Measurements from ENCODE around the gene TPGS1. TPM values are rescaled to one million over a fixed set of nuclear protein-coding genes. Genes with fewer than 3 reads are reported as not detected.
A peak's percentile ranks its signal among the peaks of the same experiment; 100 is the strongest.

Gene TPGS1
- total and polyA plus RNA-seq, 5 donors = 10.9 to 21.3 (median 15.0) TPM

DNA sequence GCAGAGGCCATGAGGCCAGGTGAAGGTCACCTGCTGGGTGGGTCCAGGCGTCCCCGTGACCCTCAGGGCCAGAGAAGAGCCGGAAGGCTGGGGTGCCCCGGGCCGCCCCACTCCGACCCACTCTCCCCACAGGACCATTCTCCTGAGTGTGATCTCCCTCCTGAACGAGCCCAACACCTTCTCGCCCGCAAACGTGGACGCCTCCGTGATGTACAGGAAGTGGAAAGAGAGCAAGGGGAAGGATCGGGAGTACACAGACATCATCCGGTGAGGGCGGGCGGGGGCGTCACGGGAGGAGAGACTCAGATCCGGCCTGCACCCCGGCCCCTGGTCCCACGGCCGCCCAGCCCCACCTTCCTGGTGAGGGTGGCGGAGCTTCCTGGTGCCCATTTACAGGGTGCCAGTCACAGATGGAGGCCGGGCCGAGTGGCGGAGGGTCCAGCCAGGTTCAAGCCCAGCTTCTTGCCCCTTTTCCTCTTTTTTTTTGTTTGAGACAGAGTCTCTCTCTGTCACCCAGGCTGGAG is 29.6 kb downstream of the TPGS1 start:
- DNase-seq = peak in 2 of 3 donors; percentile 38 to 61
- intact Hi-C loops (cut with DNase I) = no loop called here
- Histone ChIP-seq H3K4me1 (ENCODE audit: control insufficient read depth, insufficient read depth, low read length) (peaks cover 9% of the 10 kb centered on the region), H3K4me3 (ENCODE audit: low read length) (no peak overlapping the region), H3K27me3 (ENCODE audit: control insufficient read depth, insufficient read depth) (no peaks in the 10 kb centered on the region), H3K9me3 (ENCODE audit: control insufficient read depth, low read length) (no peaks in the 10 kb centered on the region), H3K27ac (ENCODE audit: low read length) (no peak overlapping the region)
- 88% methylated on average over 26 of the region's 26 CpGs for WGBS
- no peak for ATAC-seq

- Histone ChIP-seq H3K9me3 (ENCODE audit: control insufficient read depth, low read length) (no peaks in the 10 kb centered on the region), H3K27ac (ENCODE audit: low read length) (no peak overlapping the region), H3K27me3 (ENCODE audit: control insufficient read depth, insufficient read depth) (no peaks in the 10 kb centered on the region), H3K4me1 (ENCODE audit: control insufficient read depth, insufficient read depth, low read length) (peaks cover 4% of the 10 kb centered on the region), H3K4me3 (ENCODE audit: low read length) (no peak overlapping the region)
- peak in 1 of 3 donors; percentile 70 for DNase-seq
- WGBS = 87% methylated on average over 40 of the region's 40 CpGs
- ATAC-seq = no peak
- intact Hi-C loops (cut with DNase I) = no loop called here
These were observed 31.5 kb downstream of the TPGS1 start for GRCh38 chr19:538641-539428.

DNA sequence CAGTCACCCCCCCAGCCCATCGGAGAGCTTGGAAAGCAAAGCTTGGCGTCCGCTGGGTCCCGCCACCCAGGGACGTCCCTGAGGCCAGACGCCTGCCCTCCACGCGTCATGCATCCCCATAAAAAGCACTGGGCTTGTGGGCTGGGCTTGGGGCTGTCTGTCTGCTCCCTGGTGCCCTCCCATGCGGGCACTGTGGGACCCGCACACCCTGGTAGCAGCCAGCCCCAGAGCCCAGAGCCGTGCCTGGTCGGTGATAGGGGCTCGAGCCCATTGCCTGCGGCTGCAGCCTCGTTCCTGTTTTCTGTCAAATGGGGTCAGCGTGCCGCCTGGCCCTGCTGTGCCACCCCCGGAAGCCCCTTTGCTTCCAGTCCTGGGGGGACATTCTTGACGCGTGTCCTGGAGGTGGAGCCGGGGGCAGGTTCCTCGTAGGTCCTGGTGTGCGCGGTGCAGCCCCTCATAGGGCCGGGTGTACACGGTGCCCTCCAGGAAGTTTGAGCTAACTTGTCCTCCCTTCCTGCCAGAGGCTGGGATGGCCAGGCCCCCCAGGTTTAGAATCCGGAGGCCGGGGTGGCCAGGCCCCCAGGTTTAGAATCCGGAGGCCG is 32.2 kb downstream of the TPGS1 start:
- ATAC-seq (peak; percentile 9 to 44), DNase-seq (peak in 1 of 3 donors; percentile 53)
- WGBS = 89% methylated on average over 30 of the region's 30 CpGs
- intact Hi-C loops (cut with DNase I) = no loop called here
- Histone ChIP-seq H3K27me3 (ENCODE audit: control insufficient read depth, insufficient read depth) (no peaks in the 10 kb centered on the region), H3K9me3 (ENCODE audit: control insufficient read depth, low read length) (no peaks in the 10 kb centered on the region), H3K27ac (ENCODE audit: low read length) (no peak overlapping the region), H3K4me3 (ENCODE audit: low read length) (no peak overlapping the region), H3K4me1 (ENCODE audit: control insufficient read depth, insufficient read depth, low read length) (no peaks in the 10 kb centered on the region)

GRCh38 chr19:540867-541637 is 33.8 kb downstream of the TPGS1 start:
- ATAC-seq (no peak), DNase-seq (peak in 2 of 3 donors; percentile 53 to 66)
- H3K4me3 ChIP-seq (ENCODE audit: low read length) = no peak overlapping the region
- H3K9me3 ChIP-seq (ENCODE audit: control insufficient read depth, low read length) = no peaks in the 10 kb centered on the region
- 91% methylated on average over 51 of the region's 51 CpGs for whole genome bisulfite sequencing
- no peaks in the 10 kb centered on the region for H3K4me1 ChIP-seq (ENCODE audit: control insufficient read depth, insufficient read depth, low read length)
- intact Hi-C loops (cut with DNase I) = no loop called here
- no peak overlapping the region for H3K27ac ChIP-seq (ENCODE audit: low read length)
- H3K27me3 ChIP-seq (ENCODE audit: control insufficient read depth, insufficient read depth) = no peaks in the 10 kb centered on the region

- no peaks in the 10 kb centered on the region for H3K27me3 ChIP-seq (ENCODE audit: control insufficient read depth, insufficient read depth)
- ATAC-seq = peak in 1 of 2 donors; percentile 11
- no peak overlapping the region for H3K27ac ChIP-seq (ENCODE audit: low read length)
- peak in 2 of 3 donors; percentile 35 to 65 for DNase-seq
- intact Hi-C loops (cut with DNase I) = no loop called here
- H3K4me1 ChIP-seq (ENCODE audit: control insufficient read depth, insufficient read depth, low read length) = no peaks in the 10 kb centered on the region
- 91% methylated on average over 26 of the region's 26 CpGs for WGBS
- no peaks in the 10 kb centered on the region for H3K9me3 ChIP-seq (ENCODE audit: control insufficient read depth, low read length)
- H3K4me3 ChIP-seq (ENCODE audit: low read length) = no peak overlapping the region
These were observed 34.4 kb downstream of the TPGS1 start for GRCh38 chr19:541699-542098.

DNA sequence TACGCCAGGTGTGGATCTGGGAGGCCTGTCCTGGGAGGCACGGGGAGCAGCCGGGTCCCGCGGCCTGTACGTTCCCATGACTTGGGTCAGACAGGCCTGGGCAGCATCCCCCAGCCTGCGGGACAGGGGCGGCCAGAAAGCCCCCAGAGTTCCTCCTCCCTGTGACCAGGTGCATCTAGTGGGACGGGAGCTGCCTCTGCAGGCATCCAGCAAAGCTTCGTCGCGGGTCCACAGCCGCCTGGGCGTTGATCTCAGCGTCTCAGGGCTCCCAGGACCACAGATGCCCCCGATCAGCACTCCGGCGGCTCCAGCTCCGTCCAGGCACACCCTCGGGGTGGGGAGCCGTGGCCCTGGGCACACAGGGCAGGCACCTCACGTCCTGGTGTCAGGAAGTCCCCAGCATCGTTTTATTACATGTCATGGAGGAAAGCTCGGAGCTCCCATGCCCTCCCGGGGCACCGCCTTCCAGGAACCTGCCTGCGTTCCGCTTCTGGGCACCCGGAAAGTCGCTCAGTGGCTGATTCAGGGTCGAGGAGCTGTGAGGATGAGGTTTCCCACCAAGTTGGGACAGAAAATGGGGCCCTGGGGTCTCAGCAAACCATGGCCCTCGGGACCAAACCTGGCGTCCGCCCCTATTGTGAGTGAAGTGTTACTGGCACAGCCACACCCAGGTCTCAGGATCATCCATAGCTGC is 35.0 kb downstream of the TPGS1 start:
- no peak for ATAC-seq
- 92% methylated on average over 34 of the region's 34 CpGs for WGBS
- H3K4me3 ChIP-seq (ENCODE audit: low read length) = no peak overlapping the region
- intact Hi-C loops (cut with DNase I) = no loop called here
- H3K9me3 ChIP-seq (ENCODE audit: control insufficient read depth, low read length) = no peaks in the 10 kb centered on the region
- peak in 1 of 3 donors; percentile 45 for DNase-seq
- H3K27me3 ChIP-seq (ENCODE audit: control insufficient read depth, insufficient read depth) = no peaks in the 10 kb centered on the region
- H3K27ac ChIP-seq (ENCODE audit: low read length) = no peak overlapping the region
- no peaks in the 10 kb centered on the region for H3K4me1 ChIP-seq (ENCODE audit: control insufficient read depth, insufficient read depth, low read length)

DNA sequence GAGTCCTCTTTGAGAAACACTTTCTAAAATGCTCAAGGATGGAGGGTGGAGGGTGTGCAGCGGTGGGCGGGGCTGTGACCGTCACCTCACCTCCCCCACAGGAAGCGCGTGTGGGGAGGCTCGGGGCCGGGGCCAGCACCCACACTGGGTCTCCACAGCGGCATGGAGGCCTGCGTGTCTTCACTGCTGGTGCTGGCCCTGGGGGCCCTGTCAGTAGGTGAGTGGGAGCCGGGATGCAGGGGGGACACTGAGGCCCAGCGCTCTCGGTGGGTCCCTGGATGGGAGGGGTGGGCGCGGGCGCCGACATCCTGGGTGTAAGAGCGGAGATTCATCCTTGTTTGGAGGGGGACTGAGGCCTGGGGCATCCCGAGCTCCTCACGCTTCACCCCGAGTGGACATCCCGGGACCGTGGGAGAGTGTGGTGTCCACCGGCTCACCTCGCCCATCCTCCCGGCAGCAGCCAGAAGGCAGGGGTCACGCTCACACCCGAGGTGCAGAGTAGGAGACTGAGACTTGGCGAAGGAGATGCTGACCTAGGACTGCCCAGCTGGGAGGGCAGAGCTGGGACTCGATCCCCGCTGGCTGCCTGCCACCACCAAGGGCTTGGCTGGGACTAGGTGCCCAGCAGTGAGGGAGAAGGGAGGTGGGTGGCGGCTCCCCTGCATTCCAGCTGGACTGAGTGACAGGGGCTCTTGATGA is 36.8 kb downstream of the TPGS1 start, which contains the start of gene GZMM:
TSS of gene GZMM (plus strand) at position 144 of the 699 bp plus-strand sequence. CDS start at position 163, 19 bp downstream.
- Histone ChIP-seq H3K27ac (ENCODE audit: low read length) (no peak within 1 kb of the TSS), H3K27me3 (ENCODE audit: control insufficient read depth, insufficient read depth) (no peaks in the 10 kb centered on the region), H3K4me3 (ENCODE audit: low read length) (no peak within 1 kb of the TSS), H3K9me3 (ENCODE audit: control insufficient read depth, low read length) (no peaks in the 10 kb centered on the region), H3K4me1 (ENCODE audit: control insufficient read depth, insufficient read depth, low read length) (no peaks in the 10 kb centered on the region)
- 57% methylated on average over 31 of the region's 31 CpGs for WGBS
- DNase-seq = peak in 2 of 3 donors; percentile 66 to 78
- peak; percentile 21 to 24 for ATAC-seq
- intact Hi-C loops (cut with DNase I) = no loop called here

DNA sequence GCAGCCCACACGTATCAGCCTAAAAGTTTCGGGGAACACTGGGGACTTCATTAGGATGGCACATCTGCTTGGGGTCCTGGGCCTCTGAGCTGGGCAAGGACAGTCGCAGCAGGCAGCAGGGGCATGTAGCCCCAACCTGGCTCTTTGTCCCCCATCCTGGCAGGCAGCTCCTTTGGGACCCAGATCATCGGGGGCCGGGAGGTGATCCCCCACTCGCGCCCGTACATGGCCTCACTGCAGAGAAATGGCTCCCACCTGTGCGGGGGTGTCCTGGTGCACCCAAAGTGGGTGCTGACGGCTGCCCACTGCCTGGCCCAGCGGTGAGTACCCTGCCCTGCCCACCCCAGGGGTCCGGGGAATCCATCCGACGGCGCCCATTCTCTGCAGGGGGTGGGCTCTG is 39.8 kb downstream of the TPGS1 start:
- no peak overlapping the region for H3K4me3 ChIP-seq (ENCODE audit: low read length)
- H3K4me1 ChIP-seq (ENCODE audit: control insufficient read depth, insufficient read depth, low read length) = no peaks in the 10 kb centered on the region
- no peak overlapping the region for H3K27ac ChIP-seq (ENCODE audit: low read length)
- WGBS = 88% methylated on average over 15 of the region's 15 CpGs
- H3K27me3 ChIP-seq (ENCODE audit: control insufficient read depth, insufficient read depth) = no peaks in the 10 kb centered on the region
- ATAC-seq (no peak), DNase-seq (peak in 2 of 3 donors; percentile 18 to 57)
- intact Hi-C loops (cut with DNase I) = no loop called here
- H3K9me3 ChIP-seq (ENCODE audit: control insufficient read depth, low read length) = no peaks in the 10 kb centered on the region

- intact Hi-C loops (cut with DNase I) = no loop called here
- H3K27ac ChIP-seq (ENCODE audit: low read length) = no peak overlapping the region
- no peak overlapping the region for H3K4me3 ChIP-seq (ENCODE audit: low read length)
- H3K27me3 ChIP-seq (ENCODE audit: control insufficient read depth, insufficient read depth) = no peaks in the 10 kb centered on the region
- H3K9me3 ChIP-seq (ENCODE audit: control insufficient read depth, low read length) = no peaks in the 10 kb centered on the region
- peak in 2 of 3 donors; percentile 43 to 52 for DNase-seq
- ATAC-seq = no peak
- WGBS = 90% methylated on average over 26 of the region's 26 CpGs
- no peaks in the 10 kb centered on the region for H3K4me1 ChIP-seq (ENCODE audit: control insufficient read depth, insufficient read depth, low read length)
These were observed 40.8 kb downstream of the TPGS1 start for GRCh38 chr19:547836-548720.
